ENCODE data around the gene CHN2.

GRCh38 chr7:29296421-29296820 is 101.8 kb downstream of the CHN2 start:
- no peak for TF ChIP-seq BHLHE40 (IDR thresholded peaks at IDR 0.05; ENCODE audit: low read depth, low read length)
- TF ChIP-seq, protein P1, sequence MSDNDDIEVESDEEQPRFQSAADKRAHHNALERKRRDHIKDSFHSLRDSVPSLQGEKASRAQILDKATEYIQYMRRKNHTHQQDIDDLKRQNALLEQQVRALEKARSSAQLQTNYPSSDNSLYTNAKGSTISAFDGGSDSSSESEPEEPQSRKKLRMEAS (IDR thresholded peaks at IDR 0.05), result no peak
- no peak for TF ChIP-seq ELK1 (IDR thresholded peaks at IDR 0.05; ENCODE audit: low read depth, low read length)
- no peak for TF ChIP-seq CTCF (IDR thresholded peaks at IDR 0.05)
- TF ChIP-seq HOXB13 (CRISPR knock-in tag; IDR thresholded peaks at IDR 0.05; ENCODE audit: low read depth), result no peak
- no peak for TF ChIP-seq FOXS1 (CRISPR knock-in tag; IDR thresholded peaks at IDR 0.05)

Data from A549 (cell line).